Measurements from ENCODE around the gene MGLL. TPM values are rescaled to one million over a fixed set of nuclear protein-coding genes. Genes with fewer than 3 reads are reported as not detected.

Gene MGLL
- total RNA-seq, 2 experiments from 2014 or later = 0.28 to 0.38 TPM

DNA sequence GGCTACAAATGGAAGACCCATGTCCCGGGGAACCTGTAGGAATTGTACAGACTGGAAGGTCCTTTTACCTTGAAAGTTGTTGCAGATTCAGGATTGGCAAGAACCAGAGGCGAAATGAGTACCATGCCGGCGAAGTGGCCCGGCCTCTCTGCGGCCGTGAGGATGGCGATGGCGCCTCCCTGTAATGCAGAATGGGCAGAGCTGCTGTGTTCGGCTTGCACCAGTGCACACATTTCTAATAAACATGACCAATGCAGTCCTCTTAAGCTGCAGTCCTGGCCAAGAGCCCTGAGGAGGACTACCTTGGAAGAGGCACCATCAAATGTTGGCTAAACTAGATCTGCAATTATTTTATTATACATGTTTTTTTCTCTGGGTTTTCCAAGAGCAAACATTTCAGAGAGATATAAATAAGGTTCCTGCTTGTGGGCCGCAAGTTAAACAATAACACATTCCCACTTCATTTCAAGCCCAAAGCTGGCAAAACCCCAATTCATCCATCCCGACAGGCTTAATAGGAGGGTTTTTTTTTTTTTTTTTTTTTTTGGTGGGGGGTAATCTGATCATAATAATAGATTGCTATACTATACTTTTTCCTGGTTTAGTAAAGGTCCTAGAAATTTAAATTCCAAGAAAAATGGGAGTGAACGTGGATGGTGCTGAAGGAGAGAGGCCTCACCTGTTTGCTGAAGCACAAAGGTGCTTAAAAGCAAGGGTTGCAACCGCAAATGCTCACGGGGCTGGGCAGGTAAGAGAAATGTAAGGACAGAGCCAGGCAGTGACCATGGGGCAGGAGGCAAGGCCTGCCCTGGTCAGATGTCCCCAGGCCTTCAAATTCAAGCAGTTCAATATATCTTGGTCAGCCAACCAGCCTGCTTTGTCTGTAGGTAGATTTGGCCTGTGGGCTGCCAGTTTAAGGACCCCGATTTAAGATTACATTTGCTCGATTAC is 101.1 kb downstream of the MGLL start:
- ChIA-PET POLR2A (no interaction called here), CTCF (no interaction called here)
- Histone ChIP-seq H3K4me1 (ENCODE audit: insufficient read depth, low read length) (no peaks in the 10 kb centered on the region), H3K27me3 (ENCODE audit: control insufficient read depth in 1 of 2, insufficient read depth in 2 of 2, low read length in 2 of 2) (peaks cover 0 to 6% of the 10 kb centered on the region in 2 experiments), H3K27ac (ENCODE audit: low read depth in 1 of 2, low read length in 2 of 2) (no peak overlapping the region), H3K4me3 (ENCODE audit: low read length) (no peak overlapping the region), H3K9me3 (ENCODE audit: control insufficient read depth in 1 of 2, insufficient read depth in 1 of 2, low read length in 2 of 2) (no peaks in the 10 kb centered on the region), H3K36me3 (ENCODE audit: insufficient read depth, low read length) (no peaks in the 10 kb centered on the region)
- no peak for DNase-seq
- no peak overlapping the region for H3K4me3 Mint-ChIP-seq
- ATAC-seq (ENCODE audit: poor library complexity) = no peak
- no peak overlapping the region for H3K27ac Mint-ChIP-seq
- TF ChIP-seq, protein P1, sequence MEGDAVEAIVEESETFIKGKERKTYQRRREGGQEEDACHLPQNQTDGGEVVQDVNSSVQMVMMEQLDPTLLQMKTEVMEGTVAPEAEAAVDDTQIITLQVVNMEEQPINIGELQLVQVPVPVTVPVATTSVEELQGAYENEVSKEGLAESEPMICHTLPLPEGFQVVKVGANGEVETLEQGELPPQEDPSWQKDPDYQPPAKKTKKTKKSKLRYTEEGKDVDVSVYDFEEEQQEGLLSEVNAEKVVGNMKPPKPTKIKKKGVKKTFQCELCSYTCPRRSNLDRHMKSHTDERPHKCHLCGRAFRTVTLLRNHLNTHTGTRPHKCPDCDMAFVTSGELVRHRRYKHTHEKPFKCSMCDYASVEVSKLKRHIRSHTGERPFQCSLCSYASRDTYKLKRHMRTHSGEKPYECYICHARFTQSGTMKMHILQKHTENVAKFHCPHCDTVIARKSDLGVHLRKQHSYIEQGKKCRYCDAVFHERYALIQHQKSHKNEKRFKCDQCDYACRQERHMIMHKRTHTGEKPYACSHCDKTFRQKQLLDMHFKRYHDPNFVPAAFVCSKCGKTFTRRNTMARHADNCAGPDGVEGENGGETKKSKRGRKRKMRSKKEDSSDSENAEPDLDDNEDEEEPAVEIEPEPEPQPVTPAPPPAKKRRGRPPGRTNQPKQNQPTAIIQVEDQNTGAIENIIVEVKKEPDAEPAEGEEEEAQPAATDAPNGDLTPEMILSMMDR (IDR thresholded peaks at IDR 0.05) = no peak
- H3K9me3 Mint-ChIP-seq = no peaks in the 10 kb centered on the region
- H3K4me1 Mint-ChIP-seq (ENCODE audit: low read depth) = no peaks in the 10 kb centered on the region
- peaks cover 3% of the 10 kb centered on the region for H3K27me3 Mint-ChIP-seq
- intact Hi-C loops (cut with DNase I, micrococcal nuclease) = no loop called here
- no peaks in the 10 kb centered on the region for H3K36me3 Mint-ChIP-seq (ENCODE audit: low read depth)

DNA sequence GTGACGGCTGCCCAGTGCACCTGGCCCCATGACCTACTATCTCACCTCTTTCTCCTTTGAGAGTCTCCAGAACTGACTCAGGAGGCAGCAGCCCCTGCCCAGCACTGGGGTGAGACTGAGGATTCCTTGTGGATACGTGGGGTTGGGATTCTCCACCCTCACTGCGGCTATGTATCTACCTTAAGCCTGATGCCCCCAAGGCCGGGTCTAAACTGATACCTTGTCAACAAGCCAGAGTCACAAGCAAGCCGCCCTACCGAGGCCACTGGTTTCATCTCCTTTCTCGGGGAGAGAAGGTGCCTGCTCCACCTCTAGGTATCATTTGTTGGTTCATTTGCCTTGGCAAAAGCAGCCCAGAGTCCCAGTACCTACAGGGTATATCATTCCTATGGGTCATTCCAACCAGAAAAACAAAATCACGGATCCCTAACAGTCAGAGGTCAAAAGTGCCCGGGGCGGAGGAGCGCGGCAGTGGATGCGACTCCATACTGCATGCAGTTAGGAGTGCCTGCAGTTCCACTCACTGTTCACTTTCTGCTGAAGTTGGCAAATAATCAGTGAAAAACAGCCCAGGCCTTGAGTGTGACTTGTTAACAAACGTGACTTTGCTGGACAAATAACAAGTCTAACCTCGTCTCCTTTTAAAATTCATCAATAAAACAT is 102.0 kb downstream of the MGLL start:
- DNase-seq (no peak), ATAC-seq (ENCODE audit: poor library complexity) (no peak)
- H3K4me3 Mint-ChIP-seq = no peak overlapping the region
- Histone ChIP-seq H3K4me3 (ENCODE audit: low read length) (no peak overlapping the region), H3K4me1 (ENCODE audit: insufficient read depth, low read length) (no peaks in the 10 kb centered on the region), H3K27me3 (ENCODE audit: control insufficient read depth in 1 of 2, insufficient read depth in 2 of 2, low read length in 2 of 2) (peaks cover 0 to 6% of the 10 kb centered on the region in 2 experiments), H3K9me3 (ENCODE audit: control insufficient read depth in 1 of 2, insufficient read depth in 1 of 2, low read length in 2 of 2) (no peaks in the 10 kb centered on the region), H3K36me3 (ENCODE audit: insufficient read depth, low read length) (no peaks in the 10 kb centered on the region), H3K27ac (ENCODE audit: low read depth in 1 of 2, low read length in 2 of 2) (no peak overlapping the region)
- H3K36me3 Mint-ChIP-seq (ENCODE audit: low read depth) = no peaks in the 10 kb centered on the region
- POLR2A ChIA-PET = no interaction called here
- CTCF ChIA-PET = no interaction called here
- H3K4me1 Mint-ChIP-seq (ENCODE audit: low read depth) = no peaks in the 10 kb centered on the region
- no peaks in the 10 kb centered on the region for H3K9me3 Mint-ChIP-seq
- TF ChIP-seq, protein P1 (IDR thresholded peaks at IDR 0.05) = no peak
- no peak overlapping the region for H3K27ac Mint-ChIP-seq
- intact Hi-C loops (cut with DNase I, micrococcal nuclease) = no loop called here
- H3K27me3 Mint-ChIP-seq = peaks cover 2% of the 10 kb centered on the region

DNA sequence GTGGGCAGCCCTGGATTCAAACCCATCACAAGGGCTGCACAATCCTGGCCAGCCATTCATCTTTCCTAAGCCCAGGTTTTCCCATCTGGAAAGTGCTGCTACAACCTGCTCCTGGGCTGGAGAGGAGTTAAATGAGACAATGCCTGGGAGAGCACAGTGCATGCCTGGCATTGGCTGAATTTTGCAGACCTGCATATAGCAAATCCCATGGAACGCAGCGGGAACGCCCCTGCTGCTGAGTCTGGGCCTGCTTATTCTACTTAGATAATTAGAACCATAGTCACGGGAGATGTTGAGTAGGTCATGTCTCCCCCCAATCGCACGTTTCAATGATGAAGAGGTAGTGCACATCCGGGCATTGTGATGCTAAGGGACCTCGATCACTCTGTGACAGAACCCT is 102.9 kb downstream of the MGLL start:
- ATAC-seq (ENCODE audit: poor library complexity) (no peak), DNase-seq (no peak)
- Mint-ChIP-seq H3K9me3 (no peaks in the 10 kb centered on the region), H3K4me1 (ENCODE audit: low read depth) (no peaks in the 10 kb centered on the region), H3K27ac (no peak overlapping the region), H3K4me3 (no peak overlapping the region), H3K36me3 (ENCODE audit: low read depth) (no peaks in the 10 kb centered on the region), H3K27me3 (peaks cover 4% of the 10 kb centered on the region)
- CTCF ChIA-PET = no interaction called here
- Histone ChIP-seq H3K4me1 (ENCODE audit: insufficient read depth, low read length) (no peaks in the 10 kb centered on the region), H3K4me3 (ENCODE audit: low read length) (no peak overlapping the region), H3K36me3 (ENCODE audit: insufficient read depth, low read length) (no peaks in the 10 kb centered on the region), H3K27me3 (ENCODE audit: control insufficient read depth in 1 of 2, insufficient read depth in 2 of 2, low read length in 2 of 2) (peaks cover 0 to 6% of the 10 kb centered on the region in 2 experiments), H3K9me3 (ENCODE audit: control insufficient read depth in 1 of 2, insufficient read depth in 1 of 2, low read length in 2 of 2) (no peaks in the 10 kb centered on the region), H3K27ac (ENCODE audit: low read depth in 1 of 2, low read length in 2 of 2) (no peak overlapping the region)
- TF ChIP-seq, protein P1 (IDR thresholded peaks at IDR 0.05) = no peak
- intact Hi-C loops (cut with DNase I, micrococcal nuclease) = no loop called here
- POLR2A ChIA-PET = no interaction called here

Measured in CD4-positive, alpha-beta T cell (primary cell).